ENCODE results near the gene TAF5L. TPM values are rescaled to one million over a fixed set of nuclear protein-coding genes. Genes with fewer than 3 reads are reported as not detected.
"Not testable (repeated sequence)": the region's sequence is repeated elsewhere in the genome, so short reads cannot be mapped to it uniquely, and the experiment has no call there.

TAF5L gene
- total RNA-seq, 1 donor = 20.1 TPM

DNA sequence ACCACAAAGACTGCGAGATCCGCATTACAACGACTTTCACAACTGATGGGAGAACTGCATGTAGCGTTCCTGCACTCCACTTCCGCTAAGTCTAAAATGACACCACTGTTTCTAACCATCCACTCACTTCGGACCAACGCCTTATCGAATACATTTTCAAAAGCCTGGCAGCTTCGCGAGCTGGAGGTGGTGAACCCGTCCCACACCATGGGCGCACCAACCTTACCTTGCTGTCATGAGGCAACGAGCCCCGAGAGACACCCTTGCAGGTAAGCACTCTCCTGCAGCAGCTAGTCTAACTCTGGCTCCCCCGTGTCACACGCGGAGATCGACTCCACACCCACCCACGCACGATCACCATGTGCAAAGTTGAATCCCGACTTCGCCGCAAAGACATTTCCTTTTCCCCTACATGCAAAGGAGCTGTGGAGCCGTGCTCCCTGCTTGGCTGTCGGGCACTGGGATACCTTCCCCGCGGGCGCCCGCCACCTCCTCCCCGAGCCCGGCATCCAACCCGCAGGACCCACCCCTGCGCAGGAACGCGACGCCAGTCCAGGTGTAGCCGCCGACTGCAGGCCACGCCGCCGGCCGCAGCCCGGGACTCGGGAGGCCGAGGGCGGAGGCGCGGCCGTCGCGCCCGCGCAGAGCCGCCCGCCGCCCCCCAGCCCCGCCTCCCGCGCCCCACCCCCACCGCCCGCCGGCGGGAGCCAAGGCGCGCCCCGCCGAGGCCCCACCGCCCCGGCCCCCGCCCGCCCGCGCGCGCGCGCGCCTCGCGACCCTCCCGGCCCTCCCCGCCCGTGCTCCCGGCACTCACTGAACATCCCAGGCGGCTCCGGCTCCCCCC lies 629 bp downstream of the TAF5L start:
- H3K9me3 ChIP-seq (ENCODE audit: low read depth, low read length) = no peaks in the 10 kb centered on the region
- H3K4me3 ChIP-seq (ENCODE audit: low read length) = peak overlapping the region; percentile 78
- H3K27me3 ChIP-seq (ENCODE audit: insufficient read depth, low read length) = no peaks in the 10 kb centered on the region
- H3K4me1 ChIP-seq (ENCODE audit: insufficient read depth, low read length) = peaks cover 27% of the 10 kb centered on the region

GRCh38 chr1:229624521-229625070 lies 1.3 kb downstream of the TAF5L start:
- H3K4me1 ChIP-seq (ENCODE audit: insufficient read depth, low read length) = peaks cover 29% of the 10 kb centered on the region

DNA sequence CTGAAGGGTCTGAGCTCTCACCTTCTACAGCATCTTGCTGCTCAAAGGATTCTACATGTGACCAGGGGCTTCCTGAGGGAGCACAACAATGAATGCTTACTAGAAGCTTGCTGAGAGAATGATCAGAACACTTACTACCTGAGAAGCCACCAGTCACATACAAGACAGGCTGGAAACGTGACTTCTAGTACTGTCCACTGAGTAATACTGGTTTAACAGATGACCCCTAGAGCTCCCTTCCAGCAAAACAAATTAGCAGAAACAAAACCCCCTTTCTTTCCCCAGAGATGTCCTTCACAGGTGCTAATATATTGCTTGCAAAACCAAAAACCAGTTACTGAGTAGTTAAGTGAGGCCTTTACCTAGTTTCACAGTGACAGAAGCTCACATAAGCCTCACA lies 2.1 kb downstream of the TAF5L start:
- no peaks in the 10 kb centered on the region for H3K9me3 ChIP-seq (ENCODE audit: low read depth, low read length)
- H3K4me1 ChIP-seq (ENCODE audit: insufficient read depth, low read length) = peaks cover 33% of the 10 kb centered on the region
- H3K4me3 ChIP-seq (ENCODE audit: low read length) = no peak overlapping the region
- no peaks in the 10 kb centered on the region for H3K27me3 ChIP-seq (ENCODE audit: insufficient read depth, low read length)

More at GRCh38 chr1:229624521-229625070, 1.3 kb downstream of the TAF5L start:
- Histone ChIP-seq H3K9me3 (ENCODE audit: low read depth, low read length) (no peaks in the 10 kb centered on the region), H3K4me3 (ENCODE audit: low read length) (peak overlapping the region; percentile 65), H3K27me3 (ENCODE audit: insufficient read depth, low read length) (no peaks in the 10 kb centered on the region)

DNA sequence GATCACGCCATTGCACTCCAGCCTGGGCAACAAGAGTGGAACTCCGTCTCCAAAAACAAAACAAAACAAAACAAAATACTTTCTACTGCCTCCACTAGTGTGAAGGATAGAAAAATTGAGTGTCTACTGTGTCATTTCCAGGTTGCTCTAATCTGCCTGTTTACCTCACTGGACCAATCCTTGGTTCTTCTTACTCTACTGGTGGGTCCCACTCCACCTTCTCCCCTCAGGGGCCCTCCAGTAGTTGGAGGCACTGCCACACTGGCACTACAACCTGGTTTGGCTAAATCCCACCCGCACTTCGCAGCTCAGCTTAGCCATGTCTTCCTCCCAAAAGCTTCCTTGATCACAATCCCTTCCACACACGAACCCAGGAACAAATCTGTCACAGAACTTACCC lies 2.7 kb downstream of the TAF5L start:
- peaks cover 33% of the 10 kb centered on the region for H3K4me1 ChIP-seq (ENCODE audit: insufficient read depth, low read length)
- no peaks in the 10 kb centered on the region for H3K27me3 ChIP-seq (ENCODE audit: insufficient read depth, low read length)
- H3K9me3 ChIP-seq (ENCODE audit: low read depth, low read length) = no peaks in the 10 kb centered on the region
- no peak overlapping the region for H3K4me3 ChIP-seq (ENCODE audit: low read length)

DNA sequence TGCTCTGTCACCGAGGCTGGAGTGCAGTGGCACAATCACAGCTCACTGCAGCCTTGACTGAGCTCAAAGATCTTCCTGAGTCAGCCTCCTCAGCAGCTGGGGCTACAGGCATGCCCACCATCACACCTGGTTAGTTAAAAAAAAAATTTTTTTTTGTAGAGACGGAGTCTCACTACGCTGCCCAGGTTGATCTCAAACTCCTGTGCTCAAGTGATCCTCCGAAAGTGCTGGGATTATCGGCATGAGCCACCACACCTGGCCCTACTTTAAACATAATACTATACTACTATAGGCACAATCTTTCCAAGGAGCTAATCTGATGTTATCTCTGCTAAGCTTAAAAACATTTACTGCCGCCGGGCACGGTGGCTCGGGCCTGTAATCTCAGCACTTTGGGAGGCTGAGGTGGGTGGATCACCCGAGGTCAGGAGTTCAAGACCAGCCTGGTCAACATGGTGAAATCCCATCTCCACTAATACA lies 3.2 kb downstream of the TAF5L start:
- H3K27me3 ChIP-seq (ENCODE audit: insufficient read depth, low read length); H3K9me3 ChIP-seq (ENCODE audit: low read depth, low read length); H3K4me3 ChIP-seq (ENCODE audit: low read length): not testable (repeated sequence)
- peaks cover 33% of the 10 kb centered on the region for H3K4me1 ChIP-seq (ENCODE audit: insufficient read depth, low read length)

DNA sequence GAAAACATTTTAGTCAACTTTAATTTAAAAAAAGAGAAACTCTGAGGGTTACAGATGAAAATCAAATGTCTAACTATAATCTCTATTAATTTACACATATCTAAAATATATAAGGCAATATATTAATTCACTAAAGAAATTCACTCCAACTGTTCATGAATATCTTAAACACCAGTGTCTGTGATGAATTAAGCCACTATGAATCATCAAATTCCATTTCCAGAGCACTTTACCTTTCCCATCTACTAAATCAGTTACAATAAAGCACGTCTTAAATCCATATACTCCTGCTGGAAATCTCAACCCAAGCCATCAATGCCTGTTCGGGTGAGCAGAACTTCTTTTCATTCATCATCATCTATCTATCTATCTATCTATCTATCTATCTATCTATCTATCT lies 4.3 kb downstream of the TAF5L start:
- Histone ChIP-seq H3K9me3 (ENCODE audit: low read depth, low read length) (no peaks in the 10 kb centered on the region), H3K4me1 (ENCODE audit: insufficient read depth, low read length) (peaks cover 26% of the 10 kb centered on the region), H3K4me3 (ENCODE audit: low read length) (no peak overlapping the region), H3K27me3 (ENCODE audit: insufficient read depth, low read length) (no peaks in the 10 kb centered on the region)

GRCh38 chr1:229620876-229621275 lies 5.0 kb downstream of the TAF5L start:
- no peaks in the 10 kb centered on the region for H3K27me3 ChIP-seq (ENCODE audit: insufficient read depth, low read length)
- H3K9me3 ChIP-seq (ENCODE audit: low read depth, low read length) = no peaks in the 10 kb centered on the region
- H3K4me3 ChIP-seq (ENCODE audit: low read length) = no peak overlapping the region
- H3K4me1 ChIP-seq (ENCODE audit: insufficient read depth, low read length) = peaks cover 22% of the 10 kb centered on the region

DNA sequence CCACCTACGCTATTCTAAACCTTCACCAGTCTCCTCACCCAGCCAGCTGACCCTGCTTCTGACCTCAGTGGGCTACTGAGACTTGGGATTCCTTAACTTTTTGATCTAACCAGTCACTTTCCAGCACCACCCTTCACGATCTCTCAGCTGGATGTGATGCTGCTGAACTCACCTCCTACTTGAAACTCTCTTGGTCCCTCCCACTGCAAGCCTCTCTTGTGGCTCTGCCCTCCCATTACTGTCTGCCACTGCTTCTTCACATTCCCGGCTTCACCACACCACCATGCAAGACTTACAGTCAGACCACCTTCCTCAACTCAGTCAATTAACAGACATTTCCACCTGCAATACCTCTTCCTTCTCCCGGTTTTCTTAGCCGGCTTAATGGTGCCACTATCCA lies 6.3 kb downstream of the TAF5L start:
- Histone ChIP-seq H3K27me3 (ENCODE audit: insufficient read depth, low read length) (no peaks in the 10 kb centered on the region), H3K9me3 (ENCODE audit: low read depth, low read length) (no peaks in the 10 kb centered on the region), H3K4me1 (ENCODE audit: insufficient read depth, low read length) (peaks cover 17% of the 10 kb centered on the region), H3K4me3 (ENCODE audit: low read length) (no peak overlapping the region)

- H3K4me1 ChIP-seq (ENCODE audit: insufficient read depth, low read length) = peaks cover 11% of the 10 kb centered on the region
- no peak overlapping the region for H3K4me3 ChIP-seq (ENCODE audit: low read length)
- H3K27me3 ChIP-seq (ENCODE audit: insufficient read depth, low read length) = no peaks in the 10 kb centered on the region
- H3K9me3 ChIP-seq (ENCODE audit: low read depth, low read length) = no peaks in the 10 kb centered on the region
Measured at GRCh38 chr1:229619002-229619401, 6.9 kb downstream of the TAF5L start.

DNA sequence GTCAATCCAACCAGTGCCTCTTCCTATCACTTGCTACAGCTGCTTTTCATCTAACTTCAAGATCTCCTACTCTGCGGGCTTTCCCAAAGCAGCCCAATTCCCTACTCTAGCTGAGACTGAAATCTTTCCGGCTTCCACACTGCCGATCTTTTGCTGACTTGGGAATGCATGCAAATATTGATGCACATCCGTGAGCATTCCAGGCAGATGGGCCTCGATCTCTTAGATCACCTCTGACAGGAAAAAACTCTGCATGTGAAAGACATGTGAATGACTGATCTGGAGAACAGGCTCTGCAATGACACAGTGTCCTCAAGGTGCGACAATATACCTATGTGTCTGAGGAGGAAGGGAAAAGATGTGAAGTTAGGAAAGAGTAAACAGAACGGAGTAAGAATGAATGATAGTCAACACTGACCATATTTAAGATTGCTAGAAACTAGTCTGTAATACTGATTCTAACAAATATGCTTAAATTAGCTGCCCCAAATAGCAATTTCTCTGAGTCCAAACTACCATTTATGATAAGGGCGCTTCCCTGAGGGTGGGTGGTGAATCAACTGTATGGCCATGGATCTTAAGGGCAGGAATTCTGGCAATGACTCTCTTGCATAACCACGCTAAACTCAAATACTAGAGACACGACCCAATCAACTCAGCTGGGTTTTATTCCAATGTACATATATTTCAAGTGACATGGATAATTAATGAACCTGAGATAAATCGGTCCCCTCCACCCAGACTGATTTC lies 8.4 kb downstream of the TAF5L start:
- Histone ChIP-seq H3K27me3 (ENCODE audit: insufficient read depth, low read length) (no peaks in the 10 kb centered on the region), H3K9me3 (ENCODE audit: low read depth, low read length) (no peaks in the 10 kb centered on the region), H3K4me1 (ENCODE audit: insufficient read depth, low read length) (peaks cover 6% of the 10 kb centered on the region), H3K4me3 (ENCODE audit: low read length) (no peak overlapping the region)

- no peak overlapping the region for H3K4me3 ChIP-seq (ENCODE audit: low read length)
- H3K9me3 ChIP-seq (ENCODE audit: low read depth, low read length) = no peaks in the 10 kb centered on the region
- H3K27me3 ChIP-seq (ENCODE audit: insufficient read depth, low read length) = no peaks in the 10 kb centered on the region
- H3K4me1 ChIP-seq (ENCODE audit: insufficient read depth, low read length) = peaks cover 5% of the 10 kb centered on the region
Measured at GRCh38 chr1:229614701-229615100, 11.2 kb downstream of the TAF5L start.

- no peaks in the 10 kb centered on the region for H3K9me3 ChIP-seq (ENCODE audit: low read depth, low read length)
- no peaks in the 10 kb centered on the region for H3K4me1 ChIP-seq (ENCODE audit: insufficient read depth, low read length)
- no peak overlapping the region for H3K4me3 ChIP-seq (ENCODE audit: low read length)
- no peaks in the 10 kb centered on the region for H3K27me3 ChIP-seq (ENCODE audit: insufficient read depth, low read length)
Measured at GRCh38 chr1:229613938-229614337, 12.0 kb downstream of the TAF5L start.

GRCh38 chr1:229608590-229608989 lies 17.3 kb downstream of the TAF5L start:
- no peak overlapping the region for H3K4me3 ChIP-seq (ENCODE audit: low read length)
- H3K9me3 ChIP-seq (ENCODE audit: low read depth, low read length) = no peaks in the 10 kb centered on the region
- H3K27me3 ChIP-seq (ENCODE audit: insufficient read depth, low read length) = no peaks in the 10 kb centered on the region
- H3K4me1 ChIP-seq (ENCODE audit: insufficient read depth, low read length) = no peaks in the 10 kb centered on the region

DNA sequence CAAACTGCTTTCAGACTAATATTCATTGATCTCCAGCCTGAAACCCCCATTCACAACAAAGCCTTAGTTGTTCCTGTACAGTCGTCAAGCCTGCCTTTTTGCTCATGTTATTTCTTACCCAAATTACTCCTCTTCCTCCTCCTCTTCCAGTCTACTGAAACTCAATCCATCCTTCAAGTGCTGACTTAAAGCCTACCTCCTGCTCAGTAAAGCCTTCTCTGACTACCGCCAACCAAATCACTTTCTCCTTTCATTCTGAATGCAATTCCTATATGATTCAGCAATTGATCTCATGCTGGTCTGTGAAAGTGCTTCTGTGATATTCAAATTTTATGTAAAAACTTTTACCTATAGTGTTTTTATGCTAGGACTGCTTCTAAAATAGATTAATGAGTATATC lies 18.6 kb downstream of the TAF5L start:
- H3K4me1 ChIP-seq (ENCODE audit: insufficient read depth, low read length) = no peaks in the 10 kb centered on the region
- no peak overlapping the region for H3K4me3 ChIP-seq (ENCODE audit: low read length)
- no peaks in the 10 kb centered on the region for H3K27me3 ChIP-seq (ENCODE audit: insufficient read depth, low read length)
- H3K9me3 ChIP-seq (ENCODE audit: low read depth, low read length) = no peaks in the 10 kb centered on the region

GRCh38 chr1:229603371-229604005 lies 22.4 kb downstream of the TAF5L start:
- H3K4me1 ChIP-seq (ENCODE audit: insufficient read depth, low read length) = no peaks in the 10 kb centered on the region
- H3K9me3 ChIP-seq (ENCODE audit: low read depth, low read length) = no peaks in the 10 kb centered on the region
- no peak overlapping the region for H3K4me3 ChIP-seq (ENCODE audit: low read length)
- H3K27me3 ChIP-seq (ENCODE audit: insufficient read depth, low read length) = no peaks in the 10 kb centered on the region
